ENCODE measurements around the gene GABRR1.
A peak's percentile ranks its signal among the peaks of the same experiment; 100 is the strongest.

GABRR1 gene

GRCh38 chr6:89215391-89215790 lies 1.8 kb downstream of the GABRR1 start:
- ATAC-seq (no peak), DNase-seq (no peak)

GRCh38 chr6:89214197-89214596 lies 3.0 kb downstream of the GABRR1 start:
- ATAC-seq: no peak
- no peak for DNase-seq

GRCh38 chr6:89212472-89212871 lies 4.7 kb downstream of the GABRR1 start:
- DNase-seq: no peak
- ATAC-seq: no peak

GRCh38 chr6:89209457-89209856 lies 7.7 kb downstream of the GABRR1 start:
- DNase-seq (no peak), ATAC-seq (peak; percentile 40)

- no peak for DNase-seq
- ATAC-seq: no peak
Measured at GRCh38 chr6:89208551-89208950, 8.6 kb downstream of the GABRR1 start.

GRCh38 chr6:89205819-89206218 lies 11.3 kb downstream of the GABRR1 start:
- ATAC-seq: no peak
- DNase-seq: no peak

- ATAC-seq: no peak
- no peak for DNase-seq
Measured at GRCh38 chr6:89204096-89204495, 13.1 kb downstream of the GABRR1 start.

- ATAC-seq (no peak), DNase-seq (no peak)
Measured at GRCh38 chr6:89200706-89201215, 16.4 kb downstream of the GABRR1 start.

GRCh38 chr6:89199579-89199978 lies 17.6 kb downstream of the GABRR1 start:
- DNase-seq (no peak), ATAC-seq (no peak)

- DNase-seq (no peak), ATAC-seq (no peak)
Measured at GRCh38 chr6:89198235-89198634, 18.9 kb downstream of the GABRR1 start.

GRCh38 chr6:89197141-89197540 lies 20.0 kb downstream of the GABRR1 start:
- DNase-seq (no peak), ATAC-seq (no peak)

- DNase-seq: no peak
- no peak for ATAC-seq
Measured at GRCh38 chr6:89194559-89194958, 22.6 kb downstream of the GABRR1 start.

- ATAC-seq: no peak
- DNase-seq: no peak
Measured at GRCh38 chr6:89190741-89191140, 26.4 kb downstream of the GABRR1 start.

- ATAC-seq (no peak), DNase-seq (no peak)
Measured at GRCh38 chr6:89187504-89187903, 29.7 kb downstream of the GABRR1 start.

- DNase-seq (no peak), ATAC-seq (no peak)
Measured at GRCh38 chr6:89186762-89187161, 30.4 kb downstream of the GABRR1 start.

GRCh38 chr6:89184344-89184743 lies 32.8 kb downstream of the GABRR1 start:
- DNase-seq (no peak), ATAC-seq (no peak)

GRCh38 chr6:89183294-89183693 lies 33.9 kb downstream of the GABRR1 start:
- ATAC-seq: no peak
- DNase-seq: no peak

GRCh38 chr6:89180971-89181370 lies 36.2 kb downstream of the GABRR1 start:
- DNase-seq: no peak
- no peak for ATAC-seq

GRCh38 chr6:89180112-89180511 lies 37.0 kb downstream of the GABRR1 start:
- ATAC-seq: no peak
- DNase-seq: no peak

GRCh38 chr6:89173634-89174033 lies 43.5 kb downstream of the GABRR1 start:
- ATAC-seq: no peak

GRCh38 chr6:89172131-89172530 lies 45.0 kb downstream of the GABRR1 start:
- ATAC-seq (no peak), DNase-seq (no peak)

More at GRCh38 chr6:89173634-89174033, 43.5 kb downstream of the GABRR1 start:
- DNase-seq: no peak

GRCh38 chr6:89162047-89162371 lies 55.1 kb downstream of the GABRR1 start:
- no peak for DNase-seq
- ATAC-seq: no peak

- no peak for ATAC-seq
- no peak for DNase-seq
Measured at GRCh38 chr6:89161326-89162046, 55.7 kb downstream of the GABRR1 start.

- DNase-seq: no peak
- no peak for ATAC-seq
Measured at GRCh38 chr6:89160331-89161092, 56.6 kb downstream of the GABRR1 start.
